HEK293 (cell line): ENCODE data around the gene FAM83F.

Source experiments
- CTCF ChIA-PET: fragments of 350-600 bp; formaldehyde crosslinking; extraction: SDS; loops from one replicate; lab custom pipeline; 2021; ENCODE audit warnings: antibody characterized with exemption; lab: Yijun Ruan, JAX
- POLR2A ChIA-PET: fragments of 300-600 bp; formaldehyde crosslinking; extraction: SDS; loops from one replicate; lab custom pipeline; 2020; ENCODE audit warnings: antibody characterized with exemption, inconsistent platforms; lab: Yijun Ruan, JAX
- H3K27ac ChIP-seq: fragments of 200-500 bp; sonication (Bioruptor generic); 2 replicates; pipeline ENCODE4 v1.5.1; 2014; ENCODE audit warnings: low read depth, low read length, control low read depth, inconsistent platforms; ENCODE audit errors: extremely low read depth
- H3K36me3 ChIP-seq, 2 experiments: fragments of 200-500 bp in 1 of 2; sonication (Bioruptor generic) in 1 of 2; 1 replicate in 1 of 2; 2 replicates in 1 of 2; pipeline ENCODE4 v1.5.1; 2014 to 2017; ENCODE audit warnings: inconsistent platforms in 2 of 2, low read length in 2 of 2; ENCODE audit not compliant: control insufficient read depth in 2 of 2, insufficient read depth in 1 of 2
- H3K4me1 ChIP-seq: fragments of 200-500 bp; sonication (Bioruptor generic); 2 replicates; pipeline ENCODE4 v1.5.1; 2014; ENCODE audit warnings: mild to moderate bottlenecking, low read length, inconsistent platforms; ENCODE audit not compliant: control insufficient read depth, insufficient read depth
- H3K4me3 ChIP-seq: 2 replicates; pipeline ENCODE4 v1.5.1; 2011; ENCODE audit warnings: low read depth, mild to moderate bottlenecking, control low read depth, low read length, moderate library complexity
- H3K9me3 ChIP-seq: fragments of 200-500 bp; sonication (Bioruptor generic); 2 replicates; pipeline ENCODE4 v1.5.1; 2014; ENCODE audit warnings: low read depth, low read length, inconsistent platforms; ENCODE audit not compliant: control insufficient read depth, insufficient read depth
- ELK4 ChIP-seq: IDR thresholded peaks from 2 replicates; pipeline ENCODE4 v1.6.1; 2011; ENCODE audit warnings: mild to moderate bottlenecking, low read depth, low read length, borderline replicate concordance
- KLF1 ChIP-seq: fragments of 450-650 bp; formaldehyde crosslinking; IDR thresholded peaks from 2 replicates; pipeline ENCODE4 v1.5.1; 2016; ENCODE audit warnings: missing biosample characterization, missing genetic modification characterization
- KLF10 ChIP-seq: fragments of 450-650 bp; IDR thresholded peaks from 2 replicates; pipeline ENCODE4 v1.5.1; 2018; ENCODE audit warnings: missing biosample characterization, mild to moderate bottlenecking, missing genetic modification characterization
- OSR2 ChIP-seq: fragments of 450-650 bp; formaldehyde crosslinking; IDR thresholded peaks from 2 replicates; pipeline ENCODE4 v1.5.1; 2016; ENCODE audit warnings: missing biosample characterization, missing genetic modification characterization
- REST ChIP-seq: fragments of 450-650 bp; formaldehyde crosslinking; IDR thresholded peaks from 2 replicates; pipeline ENCODE4 v1.5.1; 2016; ENCODE audit warnings: missing biosample characterization, missing genetic modification characterization
- SALL2 ChIP-seq: fragments of 450-650 bp; formaldehyde crosslinking; IDR thresholded peaks from 2 replicates; pipeline ENCODE4 v1.5.0; 2017; ENCODE audit warnings: missing biosample characterization, mild to moderate bottlenecking, missing genetic modification characterization, borderline replicate concordance
- SETDB1 ChIP-seq: IDR thresholded peaks from one replicate; pipeline ENCODE4 v1.6.1; 2017; ENCODE audit warnings: mild to moderate bottlenecking, low read length, moderate library complexity, mixed read lengths; ENCODE audit not compliant: insufficient read length
- ZBTB48 ChIP-seq: fragments of 450-650 bp; formaldehyde crosslinking; IDR thresholded peaks from 2 replicates; pipeline ENCODE4 v1.5.1; 2016; ENCODE audit warnings: missing biosample characterization, missing genetic modification characterization
- ZEB2 ChIP-seq: fragments of 450-650 bp; formaldehyde crosslinking; IDR thresholded peaks from 2 replicates; pipeline ENCODE4 v1.5.1; 2016; ENCODE audit warnings: missing biosample characterization, missing genetic modification characterization
- ZFHX2 ChIP-seq: fragments of 450-650 bp; formaldehyde crosslinking; conservative IDR thresholded peaks from 2 replicates; pipeline ENCODE4 v1.5.1; 2016; ENCODE audit warnings: missing biosample characterization, missing genetic modification characterization
- ZIC2 ChIP-seq: fragments of 450-650 bp; formaldehyde crosslinking; IDR thresholded peaks from 2 replicates; pipeline ENCODE4 v1.5.1; 2016; ENCODE audit warnings: missing biosample characterization, missing genetic modification characterization
- ZNF10 ChIP-seq: fragments of 450-650 bp; formaldehyde crosslinking; IDR thresholded peaks from 2 replicates; pipeline ENCODE4 v1.5.1; 2017; ENCODE audit warnings: missing biosample characterization, missing genetic modification characterization
- ZNF248 ChIP-seq: fragments of 450-650 bp; formaldehyde crosslinking; IDR thresholded peaks from 2 replicates; pipeline ENCODE4 v1.5.1; 2017; ENCODE audit warnings: missing biosample characterization, missing genetic modification characterization
- ZNF324 ChIP-seq: fragments of 450-650 bp; formaldehyde crosslinking; IDR thresholded peaks from 2 replicates; pipeline ENCODE4 v1.5.1; 2016; ENCODE audit warnings: missing biosample characterization, missing genetic modification characterization
- ZNF341 ChIP-seq: fragments of 450-650 bp; formaldehyde crosslinking; IDR thresholded peaks from 2 replicates; pipeline ENCODE4; 2016; ENCODE audit warnings: low read depth, missing biosample characterization, missing genetic modification characterization
- ZNF350 ChIP-seq: fragments of 450-650 bp; formaldehyde crosslinking; IDR thresholded peaks from 2 replicates; pipeline ENCODE4 v1.5.0; 2017; ENCODE audit warnings: missing biosample characterization, mild to moderate bottlenecking, missing genetic modification characterization
- ZNF529 ChIP-seq: fragments of 450-650 bp; formaldehyde crosslinking; IDR thresholded peaks from 2 replicates; pipeline ENCODE4 v1.5.1; 2017; ENCODE audit warnings: missing genetic modification characterization, missing biosample characterization; ENCODE audit not compliant: insufficient replicate concordance
- ZNF610 ChIP-seq: fragments of 450-650 bp; formaldehyde crosslinking; IDR thresholded peaks from 2 replicates; pipeline ENCODE4 v1.5.1; 2016; ENCODE audit warnings: missing biosample characterization, missing genetic modification characterization, borderline replicate concordance
- ZNF629 ChIP-seq: fragments of 450-650 bp; formaldehyde crosslinking; IDR thresholded peaks from 2 replicates; pipeline ENCODE4 v1.5.1; 2017; ENCODE audit warnings: missing biosample characterization, missing genetic modification characterization
- ZNF654 ChIP-seq: fragments of 450-650 bp; formaldehyde crosslinking; IDR thresholded peaks from 2 replicates; pipeline ENCODE4 v1.5.1; 2016; ENCODE audit warnings: low read depth, missing biosample characterization, missing genetic modification characterization
- ZNF707 ChIP-seq: fragments of 450-650 bp; formaldehyde crosslinking; IDR thresholded peaks from 2 replicates; pipeline ENCODE4 v1.5.1; 2016; ENCODE audit warnings: missing biosample characterization, missing genetic modification characterization
- ZNF747 ChIP-seq: fragments of 450-650 bp; formaldehyde crosslinking; IDR thresholded peaks from 2 replicates; pipeline ENCODE4 v1.5.1; 2016; ENCODE audit warnings: missing biosample characterization, missing genetic modification characterization
- ZNF768 ChIP-seq: fragments of 450-650 bp; formaldehyde crosslinking; IDR thresholded peaks from 2 replicates; pipeline ENCODE4 v1.5.1; 2018; ENCODE audit warnings: missing biosample characterization, mild to moderate bottlenecking, missing genetic modification characterization
- ZNF792 ChIP-seq: fragments of 450-650 bp; formaldehyde crosslinking; IDR thresholded peaks from 2 replicates; pipeline ENCODE4 v1.5.1; 2016; ENCODE audit warnings: missing biosample characterization, missing genetic modification characterization
- ZSCAN16 ChIP-seq: fragments of 450-650 bp; formaldehyde crosslinking; IDR thresholded peaks from 2 replicates; pipeline ENCODE4 v1.5.1; 2016; ENCODE audit warnings: missing biosample characterization, missing genetic modification characterization
- TF ChIP-seq, protein P1 (sequence below): fragments of 450-650 bp; formaldehyde crosslinking; optimal IDR thresholded peaks from 2 replicates; pipeline ENCODE3; 2016; ENCODE audit warnings: missing biosample characterization, mild to moderate bottlenecking, missing genetic modification characterization

FAM83F gene

DNA sequence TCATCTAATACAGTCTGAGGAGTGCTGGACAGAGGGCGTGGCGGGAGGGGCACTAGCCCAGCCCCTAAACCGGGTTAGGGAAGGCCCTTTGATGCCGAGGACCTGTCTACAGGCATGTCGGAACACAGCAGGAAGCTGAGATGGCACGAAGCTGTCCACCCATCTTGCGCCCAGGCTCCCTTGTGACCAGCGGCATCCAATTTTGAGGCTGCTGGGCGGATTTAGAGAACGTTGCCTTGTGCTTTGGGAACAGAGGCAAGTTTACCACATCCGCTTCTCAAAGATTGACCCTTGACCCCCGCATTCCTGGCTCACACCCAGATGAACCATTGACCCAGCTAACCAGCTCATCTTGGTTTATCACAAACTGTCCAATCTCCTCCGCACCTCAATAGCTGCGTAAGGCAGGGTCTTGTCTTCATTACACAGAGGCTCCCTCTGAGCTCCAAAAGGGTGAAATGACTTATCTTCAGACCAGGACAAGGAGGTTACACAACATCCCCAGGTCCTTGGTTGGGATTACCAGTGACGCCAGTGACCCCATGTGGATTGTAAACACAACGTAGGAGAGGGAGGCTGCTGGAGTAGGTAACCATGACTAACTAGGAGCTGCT, 4.5 kb downstream of the FAM83F start:
- H3K27ac ChIP-seq = no peak overlapping the region
- no peak overlapping the region for H3K4me3 ChIP-seq
- POLR2A ChIA-PET = no interaction called here
- no peak for TF ChIP-seq ZNF707 (tag by site-specific recombination)
- no peak for TF ChIP-seq ZBTB48
- TF ChIP-seq ZNF324 = no peak
- no peak for TF ChIP-seq ZFHX2 (tag by site-specific recombination)
- TF ChIP-seq ZNF768 (tag by site-specific recombination) = no peak
- no peak for TF ChIP-seq SALL2 (tag by site-specific recombination)
- no peak for TF ChIP-seq ZNF10 (tag by site-specific recombination)
- peak; percentile 61 for TF ChIP-seq KLF1 (tag by site-specific recombination)
- TF ChIP-seq ZNF610 (tag by site-specific recombination) = no peak
- no peak for TF ChIP-seq ZEB2 (tag by site-specific recombination)
- no peak for TF ChIP-seq ZNF341 (tag by site-specific recombination)
- TF ChIP-seq ZNF350 (tag by site-specific recombination) = no peak
- no peak for TF ChIP-seq ZNF248
- no peak for TF ChIP-seq ZNF792
- TF ChIP-seq REST (tag by site-specific recombination) = peak; percentile 79
- TF ChIP-seq KLF10 (tag by site-specific recombination) = no peak
- TF ChIP-seq ZNF654 = 0 out of 2 replicates have a peak, but pooled peaks have one; percentile 20
- TF ChIP-seq OSR2 (tag by site-specific recombination) = 0 out of 2 replicates have a peak, but pooled peaks have one; percentile 17
- TF ChIP-seq SETDB1 = no peak
- TF ChIP-seq, protein P1, sequence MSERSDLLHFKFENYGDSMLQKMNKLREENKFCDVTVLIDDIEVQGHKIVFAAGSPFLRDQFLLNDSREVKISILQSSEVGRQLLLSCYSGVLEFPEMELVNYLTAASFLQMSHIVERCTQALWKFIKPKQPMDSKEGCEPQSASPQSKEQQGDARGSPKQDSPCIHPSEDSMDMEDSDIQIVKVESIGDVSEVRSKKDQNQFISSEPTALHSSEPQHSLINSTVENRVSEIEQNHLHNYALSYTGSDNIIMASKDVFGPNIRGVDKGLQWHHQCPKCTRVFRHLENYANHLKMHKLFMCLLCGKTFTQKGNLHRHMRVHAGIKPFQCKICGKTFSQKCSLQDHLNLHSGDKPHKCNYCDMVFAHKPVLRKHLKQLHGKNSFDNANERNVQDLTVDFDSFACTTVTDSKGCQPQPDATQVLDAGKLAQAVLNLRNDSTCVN (tag by site-specific recombination) = no peak
- TF ChIP-seq ELK4 = no peak
- peak; percentile 11; the same call in 1 of the 2 replicates for TF ChIP-seq ZIC2 (tag by site-specific recombination)
- TF ChIP-seq ZNF747 (tag by site-specific recombination) = no peak
- peak; percentile 53; the same call in 1 of the 2 replicates for TF ChIP-seq ZNF629 (tag by site-specific recombination)
- no peak for TF ChIP-seq ZNF529 (tag by site-specific recombination)
- no peak for TF ChIP-seq ZSCAN16 (tag by site-specific recombination)
- TF ChIP-seq, all 188 proteins: peak for 6
- Histone ChIP-seq H3K9me3 (no peaks in the 10 kb centered on the region), H3K4me1 (0 out of 2 replicates have a peak, but pooled peaks cover 8% of the 10 kb centered on the region), H3K36me3 (no peaks in the 10 kb centered on the region)
- CTCF ChIA-PET = interaction anchor here (0.6 to 3.7 kb wide), 3 partner anchors 25 to 390 kb away, joined by 3 to 22 read pairs (median 4); no protein-coding TSS in a partner anchor
